Panc1 (cell line): ENCODE results near the gene ARFIP1. TPM values are rescaled to one million over a fixed set of nuclear protein-coding genes. Genes with fewer than 3 reads are reported as not detected.
"Not testable (repeated sequence)": the region's sequence is repeated elsewhere in the genome, so short reads cannot be mapped to it uniquely, and the experiment has no call there.

Experiments
- ATAC-seq: fragments of 200-7000 bp; cut with Tn5 transposase; 2 replicates; pipeline ENCODE4 v1.9.1; 2020; ENCODE audit warnings: mild to moderate bottlenecking, moderate library complexity
- BruUV-seq: library from RNA; stranded (reverse); fragments of 400-500 nt; replicated peaks from 2 replicates; lab custom pipeline; 2021; lab: Mats Ljungman, UMichigan
- CTCF ChIA-PET: fragments of 300-600 bp; sonication (Branson Sonifier 250); formaldehyde crosslinking; loops from one replicate; lab custom pipeline; 2022; ENCODE audit warnings: antibody characterized with exemption; lab: Charles Lee
- POLR2A ChIA-PET: fragments of 300-600 bp; sonication (Branson Sonifier 250); formaldehyde crosslinking; loops from one replicate; lab custom pipeline; 2022; ENCODE audit warnings: antibody characterized with exemption; lab: Charles Lee
- DNase-seq: peaks from one replicate; pipeline ENCODE4 v3.0.0-alpha.2; 2010; ENCODE audit warnings: low read depth, low spot score
- H3K27ac ChIP-seq: 2 replicates; pipeline ENCODE4 v1.5.1; 2011; ENCODE audit warnings: mild to moderate bottlenecking, low read length, inconsistent platforms
- H3K27me3 ChIP-seq: fragments of 200-500 bp; sonication (Bioruptor generic); 2 replicates; pipeline ENCODE4 v1.6.0; 2014; ENCODE audit warnings: low read length, inconsistent platforms; ENCODE audit not compliant: control insufficient read depth, insufficient read depth
- H3K36me3 ChIP-seq: fragments of 200-500 bp; sonication (Bioruptor generic); 2 replicates; pipeline ENCODE4 v1.5.1; 2014; ENCODE audit warnings: inconsistent platforms, mild to moderate bottlenecking, low read length, moderate library complexity; ENCODE audit not compliant: control insufficient read depth, insufficient read depth
- H3K4me1 ChIP-seq: 2 replicates; pipeline ENCODE4 v1.5.1; 2011; ENCODE audit warnings: inconsistent platforms, mild to moderate bottlenecking, low read length, moderate library complexity; ENCODE audit not compliant: control insufficient read depth, insufficient read depth
- H3K4me3 ChIP-seq, 2 experiments: 2 replicates each; pipeline ENCODE4 v1.5.1; 2011 to 2012; ENCODE audit warnings: low read depth in 2 of 2, low read length in 2 of 2, mild to moderate bottlenecking in 2 of 2, inconsistent platforms in 1 of 2, moderate library complexity in 1 of 2
- H3K9me3 ChIP-seq: fragments of 200-500 bp; sonication (Bioruptor generic); 2 replicates; pipeline ENCODE4 v1.5.1; 2014; ENCODE audit warnings: low read depth, mild to moderate bottlenecking, inconsistent platforms, low read length, moderate library complexity; ENCODE audit not compliant: control insufficient read depth, insufficient read depth
- CTCF ChIP-seq: fragments of 450-650 bp; IDR thresholded peaks from 2 replicates; pipeline ENCODE4 v1.5.1; 2017; ENCODE audit warnings: mild to moderate bottlenecking
- POLR2AphosphoS5 ChIP-seq: IDR thresholded peaks from 2 replicates; pipeline ENCODE4 v1.6.1; 2012; ENCODE audit warnings: mild to moderate bottlenecking, low read depth, low read length, moderate library complexity
- REST ChIP-seq, 2 experiments: IDR thresholded peaks; 2 replicates each; pipeline ENCODE4 v1.6.1; 2011 to 2012; ENCODE audit warnings: low read depth in 2 of 2, control low read depth in 1 of 2, low read length in 1 of 2, mild to moderate bottlenecking in 1 of 2, moderate library complexity in 1 of 2; ENCODE audit not compliant: insufficient read depth in 1 of 2
- SIN3A ChIP-seq: IDR thresholded peaks from 2 replicates; pipeline ENCODE4 v1.6.1; 2012; ENCODE audit warnings: low read depth, mild to moderate bottlenecking, low read length, moderate library complexity, borderline replicate concordance; ENCODE audit not compliant: insufficient read depth
- TCF7L2 ChIP-seq: IDR thresholded peaks from 2 replicates; pipeline ENCODE4 v1.6.1; 2011; ENCODE audit warnings: mild to moderate bottlenecking, low read depth, low read length, inconsistent platforms
- in situ Hi-C: cut with HindIII; loops from 2 replicates; pipeline ENCODE4 v1.10.0; 2016; ENCODE audit warnings: low sequenced_read_pairs, low pct_unique_long_range_greater_than_20kb
- intact Hi-C: fragments of 100-400 bp; cut with micrococcal nuclease; formaldehyde crosslinking; loops from one replicate; pipeline ENCODE4 v1.10.0; 2022; ENCODE audit not compliant: unreplicated experiment
- total RNA-seq: library from RNA; stranded (reverse); gene quantifications from one replicate; pipeline ENCODE4 v1.2.1, GENCODE V29; 2021; ENCODE audit not compliant: unreplicated experiment

The ARFIP1 gene
- total RNA-seq, 1 experiment from 2014 or later: 22.2 TPM

DNA sequence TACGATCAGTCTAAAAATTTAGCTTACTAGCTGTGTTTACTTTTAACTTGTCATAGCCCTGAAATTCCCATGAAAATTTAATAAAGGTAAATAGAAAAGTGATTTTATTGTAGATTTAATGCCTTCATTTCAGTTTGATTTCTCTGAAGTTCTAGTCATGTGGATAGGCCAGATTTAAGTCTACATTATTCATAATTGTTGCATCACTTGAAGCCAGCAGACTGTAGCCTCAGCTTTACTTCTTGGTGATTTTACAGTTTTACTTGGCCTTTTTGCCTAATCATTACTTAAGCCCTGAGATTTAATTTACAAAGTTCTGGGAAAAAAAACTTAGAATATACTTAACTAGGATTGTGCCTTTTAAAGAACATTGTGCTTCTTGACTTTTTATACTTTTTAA, 82.9 kb downstream of the ARFIP1 start:
- intact Hi-C loops: no loop called here
- ChIA-PET CTCF (no interaction called here), POLR2A (no interaction called here)
- TF ChIP-seq REST (IDR thresholded peaks at IDR 0.05; ENCODE audit: insufficient read depth in 1 of 2, low read depth in 2 of 2, low read length in 1 of 2) (no peak), CTCF (no peak), TCF7L2 (no peak)
- DNase-seq: no peak
- no TSS peak for BruUV-seq
- in situ Hi-C loops: no loop called here
- no peaks in the 10 kb centered on the region for H3K36me3 ChIP-seq
- no peak for ATAC-seq
- H3K27ac ChIP-seq: no peak overlapping the region
- no peaks in the 10 kb centered on the region for H3K27me3 ChIP-seq
- H3K4me1 ChIP-seq: no peaks in the 10 kb centered on the region; the same call in 1 of the 2 replicates
- H3K9me3 ChIP-seq: no peaks in the 10 kb centered on the region
- H3K4me3 ChIP-seq: no peak overlapping the region

- intact Hi-C loops (no loop called here), in situ Hi-C loops (no loop called here)
- H3K4me1 ChIP-seq: no peaks in the 10 kb centered on the region; the same call in 1 of the 2 replicates
- no peak for TF ChIP-seq POLR2AphosphoS5
- no peak for TF ChIP-seq CTCF
- TF ChIP-seq TCF7L2: no peak
- TF ChIP-seq REST (IDR thresholded peaks at IDR 0.05; ENCODE audit: insufficient read depth in 1 of 2, low read depth in 2 of 2, low read length in 1 of 2): no peak
- no peak for TF ChIP-seq SIN3A
- H3K9me3 ChIP-seq: no peaks in the 10 kb centered on the region
- H3K36me3 ChIP-seq: no peaks in the 10 kb centered on the region; the same call in 1 of the 2 replicates
- no peak for DNase-seq
- no TSS peak for BruUV-seq
- H3K27me3 ChIP-seq: no peaks in the 10 kb centered on the region
- no peak for ATAC-seq
- POLR2A ChIA-PET: no interaction called here
- no peak overlapping the region for H3K27ac ChIP-seq
- CTCF ChIA-PET: no interaction called here
- H3K4me3 ChIP-seq: no peak overlapping the region
These were observed 84.6 kb downstream of the ARFIP1 start for GRCh38 chr4:152864361-152864760.

GRCh38 chr4:152866432-152866993, 86.8 kb downstream of the ARFIP1 start:
- H3K27me3 ChIP-seq, H3K27ac ChIP-seq, ATAC-seq, H3K4me3 ChIP-seq, BruUV-seq, in situ Hi-C loops, POLR2A ChIA-PET, CTCF ChIA-PET, H3K36me3 ChIP-seq, H3K4me1 ChIP-seq, H3K9me3 ChIP-seq, DNase-seq, intact Hi-C loops: not testable (repeated sequence)
